Activated gamma-delta T cell treated with Interleukin-2 at 50 U/mL for 16 hours (primary cell): ENCODE measurements around the gene LRFN3.
"Not testable (repeated sequence)": the region's sequence is repeated elsewhere in the genome, so short reads cannot be mapped to it uniquely, and the experiment has no call there.

ENCODE experiments used
- DNase-seq: peaks from one replicate; pipeline ENCODE4 v3.0.0-alpha.2; 2020

LRFN3 gene

GRCh38 chr19:35908010-35908441, 28.1 kb upstream of the LRFN3 start, which contains the start of gene TYROBP:
TSS of gene TYROBP (minus strand) at chr19:35908295. CDS start at chr19:35908228, 67 bp downstream.
- DNase-seq: no peak

GRCh38 chr19:35908973-35909683, 27.0 kb upstream of the LRFN3 start:
- no peak for DNase-seq

- no peak for DNase-seq
These were observed 26.5 kb upstream of the LRFN3 start for GRCh38 chr19:35909684-35910035.

GRCh38 chr19:35910355-35910754, 25.8 kb upstream of the LRFN3 start:
- not testable (repeated sequence) for DNase-seq

- no peak for DNase-seq
These were observed 25.0 kb upstream of the LRFN3 start for GRCh38 chr19:35911173-35911572.

- DNase-seq: no peak
These were observed 24.4 kb upstream of the LRFN3 start for GRCh38 chr19:35911790-35912189.

- no peak for DNase-seq
These were observed 22.6 kb upstream of the LRFN3 start for GRCh38 chr19:35913589-35913988.

GRCh38 chr19:35915443-35915842, 20.7 kb upstream of the LRFN3 start:
- no peak for DNase-seq

GRCh38 chr19:35919306-35919705, 16.9 kb upstream of the LRFN3 start:
- DNase-seq: no peak

GRCh38 chr19:35921012-35921411, 15.2 kb upstream of the LRFN3 start:
- no peak for DNase-seq

- no peak for DNase-seq
These were observed 10.7 kb upstream of the LRFN3 start for GRCh38 chr19:35925501-35925900.

GRCh38 chr19:35928507-35928906, 7.7 kb upstream of the LRFN3 start:
- DNase-seq: no peak

GRCh38 chr19:35929876-35930275, 6.3 kb upstream of the LRFN3 start:
- no peak for DNase-seq

- peak; percentile 99 for DNase-seq
These were observed 4.9 kb upstream of the LRFN3 start for GRCh38 chr19:35931161-35931873.

GRCh38 chr19:35931874-35932202, 4.3 kb upstream of the LRFN3 start:
- no peak for DNase-seq

GRCh38 chr19:35932291-35932936, 3.8 kb upstream of the LRFN3 start:
- DNase-seq: no peak

GRCh38 chr19:35936738-35937268, 629 bp downstream of the LRFN3 start:
- DNase-seq: no peak

GRCh38 chr19:35937345-35938281, 1.4 kb downstream of the LRFN3 start:
- DNase-seq: no peak

GRCh38 chr19:35938282-35939224, 2.4 kb downstream of the LRFN3 start:
- no peak for DNase-seq

GRCh38 chr19:35939307-35940077, 3.3 kb downstream of the LRFN3 start:
- DNase-seq: no peak
